Frontal cortex (tissue), 1 donor: ENCODE results near the gene OSBPL2. TPM values are rescaled to one million over a fixed set of nuclear protein-coding genes. Genes with fewer than 3 reads are reported as not detected.

Experiments used
- total RNA-seq: library from RNA; depleted of rRNA; stranded (reverse); fragments of >200 nt; gene quantifications from one replicate; pipeline ENCODE4 v1.2.3, GENCODE V29; 2014

The OSBPL2 gene
- total RNA-seq, 1 donor from 2014 or later: 42.4 TPM

Other genes starting within 250 kb of the OSBPL2 start
- 6.5 TPM for gene TAF4, start 172.6 kb upstream of the OSBPL2 start, total RNA-seq
- gene LSM14B, start 116.0 kb upstream of the OSBPL2 start, total RNA-seq: 97.8 TPM
- 124 TPM for gene PSMA7, start 95.1 kb upstream of the OSBPL2 start, total RNA-seq
- 86.0 TPM for gene SS18L1, start 94.8 kb upstream of the OSBPL2 start, total RNA-seq
- gene MTG2, start 55.5 kb upstream of the OSBPL2 start, total RNA-seq: 17.5 TPM
- gene HRH3, start 18.2 kb upstream of the OSBPL2 start, total RNA-seq: 0.82 TPM
- gene ADRM1, start 64.5 kb downstream of the OSBPL2 start, total RNA-seq: 41.2 TPM
- 11.4 TPM for gene LAMA5, start 128.8 kb downstream of the OSBPL2 start, total RNA-seq
- 821 TPM for gene RPS21, start 148.6 kb downstream of the OSBPL2 start, total RNA-seq
- 2.9 TPM for gene CABLES2, start 168.8 kb downstream of the OSBPL2 start, total RNA-seq
- not detected for gene RBBP8NL, start 189.0 kb downstream of the OSBPL2 start, total RNA-seq
- not detected for gene GATA5, start 237.5 kb downstream of the OSBPL2 start, total RNA-seq